Measurements from ENCODE around the gene NEURL1.

- TF ChIP-seq CTCF (IDR thresholded peaks at IDR 0.05; ENCODE audit: insufficient read depth, low read length, poor library complexity, severe bottlenecking) (no peak), EZH2phosphoT487 (conservative IDR thresholded peaks at IDR 0.05; ENCODE audit: low read length) (no peak)
Observed at GRCh38 chr10:103534621-103535498, 41.4 kb downstream of the NEURL1 start.
